Skeletal muscle tissue (tissue), 4 donors: ENCODE results near the gene MPV17. TPM values are rescaled to one million over a fixed set of nuclear protein-coding genes. Genes with fewer than 3 reads are reported as not detected.
"Not testable (repeated sequence)": the region's sequence is repeated elsewhere in the genome, so short reads cannot be mapped to it uniquely, and the experiment has no call there.

Experiments
- H3K27ac ChIP-seq: one replicate; pipeline ENCODE4 v1.7.0; 2013; ENCODE audit warnings: mild to moderate bottlenecking, low read depth, low read length, inconsistent platforms
- H3K27me3 ChIP-seq, 3 donors: one replicate each; pipeline ENCODE4 v1.7.0; 2013; ENCODE audit warnings: low read length in 3 of 3; ENCODE audit not compliant: control insufficient read depth in 3 of 3, insufficient read depth in 3 of 3
- H3K36me3 ChIP-seq, 3 donors: one replicate each; pipeline ENCODE4 v1.7.0; 2013; ENCODE audit warnings: low read length in 3 of 3; ENCODE audit not compliant: control insufficient read depth in 3 of 3, insufficient read depth in 3 of 3
- H3K4me1 ChIP-seq, 3 donors: one replicate each; pipeline ENCODE4 v1.7.0; 2013; ENCODE audit warnings: low read length in 3 of 3, mild to moderate bottlenecking in 3 of 3; ENCODE audit not compliant: control insufficient read depth in 3 of 3, insufficient read depth in 3 of 3
- H3K4me3 ChIP-seq, 3 donors: one replicate each; pipeline ENCODE4 v1.7.0; 2013; ENCODE audit warnings: low read length in 3 of 3
- H3K9ac ChIP-seq, 3 donors: one replicate each; pipeline ENCODE4 v1.7.0; 2013; ENCODE audit warnings: low read length in 3 of 3, mild to moderate bottlenecking in 3 of 3, moderate library complexity in 2 of 3, low read depth in 1 of 3
- H3K9me3 ChIP-seq, 3 donors: one replicate each; pipeline ENCODE4 v1.7.0; 2013; ENCODE audit warnings: low read length in 3 of 3; ENCODE audit not compliant: control insufficient read depth in 3 of 3
- total RNA-seq: library from RNA; depleted of rRNA; stranded (reverse); fragments of >200 nt; gene quantifications from one replicate; pipeline ENCODE4 v1.2.3, GENCODE V29; 2014
- donor health status: Osteomylitis.

The MPV17 gene
- total RNA-seq, 1 donor from 2014 or later = 23.0 TPM

DNA sequence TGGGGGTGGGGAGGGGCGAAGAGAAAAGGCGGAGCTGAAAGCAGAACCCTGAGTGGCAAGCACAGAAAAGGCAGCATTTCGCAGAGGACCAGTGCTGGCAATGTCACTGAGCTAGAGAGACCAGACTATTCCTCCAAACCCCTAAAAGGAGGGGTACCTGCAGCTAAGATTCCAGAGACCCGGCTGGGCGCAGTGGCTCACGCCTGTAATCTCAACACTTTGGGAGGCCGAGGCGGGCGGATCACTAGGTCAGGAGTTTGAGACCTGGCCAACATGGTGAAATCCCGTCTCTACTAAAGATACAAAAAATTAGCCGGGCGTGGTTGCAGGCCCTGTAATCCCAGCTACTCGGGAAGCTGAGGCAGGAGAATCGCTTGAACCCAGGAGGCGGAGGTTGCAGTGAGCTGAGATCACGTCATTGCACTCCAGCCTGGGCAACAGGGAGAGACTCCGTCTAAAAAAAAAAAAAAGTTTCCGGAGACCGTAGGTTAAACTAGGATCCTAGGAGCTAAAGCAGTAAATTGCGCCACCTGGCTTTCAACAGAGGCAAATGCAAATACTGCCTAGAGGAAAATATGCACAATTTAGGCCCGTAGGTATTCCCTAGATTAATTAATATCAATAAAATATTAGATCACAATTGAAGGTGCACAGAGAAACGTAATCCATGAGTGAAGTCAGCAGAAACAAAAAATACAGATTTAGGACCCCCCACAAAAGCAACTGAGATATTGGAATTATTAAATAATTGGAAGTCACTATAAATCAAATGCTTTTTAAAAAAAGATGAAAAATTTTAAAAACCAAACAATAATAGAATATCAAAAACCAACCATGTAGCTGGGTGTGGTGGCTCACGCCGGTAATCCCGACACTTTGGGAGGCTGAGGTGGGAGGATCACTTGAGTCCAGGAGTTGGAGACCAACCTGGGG is 19.5 kb downstream of the MPV17 start:
- Histone ChIP-seq H3K36me3 (peaks cover 35 to 55% (median 43%) of the 10 kb centered on the region in 3 donors), H3K9ac (no peak overlapping the region), H3K9me3 (no peaks in the 10 kb centered on the region), H3K27ac (peak overlapping the region; percentile 8), H3K27me3 (peaks cover under 1 to 26% (median 14%) of the 10 kb centered on the region in 3 donors), H3K4me3 (no peak overlapping the region), H3K4me1 (peaks cover 10 to 37% (median 30%) of the 10 kb centered on the region in 3 donors)

DNA sequence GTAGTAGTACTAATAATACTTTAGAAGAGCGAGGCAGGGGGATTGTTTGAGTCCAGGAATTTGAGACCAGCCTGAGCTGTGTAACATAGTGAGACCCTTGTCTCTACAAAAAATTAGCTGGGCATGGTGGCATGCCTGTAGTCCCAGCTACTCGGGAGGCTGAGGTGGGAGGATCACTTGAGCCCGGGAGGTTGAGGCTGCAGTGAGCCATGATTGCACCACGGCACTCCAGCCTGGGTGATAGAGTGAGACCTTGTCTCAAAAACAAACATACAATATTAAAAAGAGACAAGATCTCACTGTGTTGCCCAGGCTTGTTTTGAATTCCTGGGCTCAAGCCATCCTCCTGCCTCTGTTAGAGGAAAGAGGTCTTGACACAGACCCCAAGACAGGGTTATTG is 22.3 kb downstream of the MPV17 start:
- H3K27ac ChIP-seq, H3K4me3 ChIP-seq, H3K9me3 ChIP-seq, H3K9ac ChIP-seq, H3K27me3 ChIP-seq: not testable (repeated sequence)
- H3K36me3 ChIP-seq = peaks cover 28 to 45% (median 43%) of the 10 kb centered on the region in 3 donors
- H3K4me1 ChIP-seq = peaks cover 15 to 45% (median 37%) of the 10 kb centered on the region in 3 donors

DNA sequence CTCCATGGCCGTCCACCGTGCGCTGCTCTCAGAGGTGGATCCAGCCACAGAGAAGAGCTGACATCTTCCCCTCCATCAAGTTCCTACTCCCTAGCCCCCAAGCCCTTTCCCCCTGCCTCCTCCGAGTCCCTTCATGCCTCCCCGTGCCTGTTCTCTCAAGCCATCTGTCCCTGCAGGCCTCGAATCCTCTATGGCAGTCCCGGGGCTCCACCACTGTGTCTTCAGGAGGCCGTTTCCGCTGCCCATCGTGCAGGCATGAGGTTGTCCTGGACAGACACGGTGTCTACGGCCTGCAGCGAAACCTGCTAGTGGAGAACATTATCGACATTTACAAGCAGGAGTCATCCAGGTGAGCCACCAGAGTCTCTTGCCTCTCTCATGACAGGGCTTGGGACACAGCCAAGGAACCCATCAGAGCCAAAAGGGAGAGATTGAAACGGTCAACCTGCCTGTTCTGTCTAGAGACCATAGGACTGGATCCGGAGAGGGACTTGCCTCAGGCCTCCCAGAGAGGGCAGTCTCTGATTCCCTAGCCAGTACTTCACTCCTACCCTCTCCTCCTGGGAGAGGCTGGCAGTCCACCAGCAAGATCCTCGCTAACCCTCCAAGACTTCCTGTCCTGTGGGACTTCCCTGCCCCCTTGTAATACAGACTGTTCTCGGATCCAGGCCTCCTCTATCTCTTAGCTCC is 24.4 kb downstream of the MPV17 start:
- H3K36me3 ChIP-seq = peaks cover 18 to 32% (median 31%) of the 10 kb centered on the region in 3 donors
- no peaks in the 10 kb centered on the region for H3K9me3 ChIP-seq
- H3K27me3 ChIP-seq = no peaks in the 10 kb centered on the region
- H3K9ac ChIP-seq = peak overlapping the region in 2 of 3 donors; percentile 14 to 33
- H3K4me3 ChIP-seq = no peak overlapping the region
- no peak overlapping the region for H3K27ac ChIP-seq
- peaks cover 27 to 60% (median 48%) of the 10 kb centered on the region in 3 donors for H3K4me1 ChIP-seq

- Histone ChIP-seq H3K4me3 (no peak overlapping the region), H3K9ac (peak overlapping the region in 2 of 3 donors; percentile 1 to 13), H3K27ac (no peak overlapping the region), H3K36me3 (peaks cover 14 to 32% (median 31%) of the 10 kb centered on the region in 3 donors), H3K9me3 (no peaks in the 10 kb centered on the region), H3K4me1 (peaks cover 29 to 65% (median 56%) of the 10 kb centered on the region in 3 donors), H3K27me3 (no peaks in the 10 kb centered on the region)
These were observed 25.7 kb downstream of the MPV17 start for GRCh38 chr2:27297195-27297594.

GRCh38 chr2:27296481-27296880 is 26.4 kb downstream of the MPV17 start:
- Histone ChIP-seq H3K9me3 (no peaks in the 10 kb centered on the region), H3K27me3 (no peaks in the 10 kb centered on the region), H3K4me1 (peaks cover 35 to 72% (median 63%) of the 10 kb centered on the region in 3 donors), H3K27ac (no peak overlapping the region), H3K4me3 (peak overlapping the region in 1 of 3 donors; percentile 14), H3K9ac (no peak overlapping the region), H3K36me3 (peaks cover 14 to 31% (median 31%) of the 10 kb centered on the region in 3 donors)

DNA sequence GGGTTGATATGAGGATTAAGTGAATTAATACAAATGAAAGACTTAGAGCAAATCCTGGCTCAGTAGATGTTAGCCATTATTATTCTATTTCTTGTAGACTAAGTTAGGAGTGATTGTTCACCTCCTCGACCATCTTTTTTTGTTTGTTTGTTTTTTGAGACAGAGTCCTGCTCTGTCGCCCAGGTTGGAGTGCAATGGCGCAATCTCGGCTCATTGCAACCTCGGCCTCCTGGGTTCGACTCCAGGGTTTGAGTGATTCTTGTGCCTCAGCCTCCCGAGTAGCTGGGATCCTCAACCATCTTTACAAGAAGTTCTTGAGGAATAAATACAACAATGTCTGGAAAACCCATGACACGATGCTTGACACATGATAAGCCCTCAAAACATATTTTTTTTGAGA is 28.0 kb downstream of the MPV17 start:
- peaks cover 12 to 26% (median 25%) of the 10 kb centered on the region in 3 donors for H3K36me3 ChIP-seq
- H3K27ac ChIP-seq = no peak overlapping the region
- no peaks in the 10 kb centered on the region for H3K9me3 ChIP-seq
- H3K27me3 ChIP-seq = no peaks in the 10 kb centered on the region
- peaks cover 41 to 86% (median 74%) of the 10 kb centered on the region in 3 donors for H3K4me1 ChIP-seq
- H3K4me3 ChIP-seq = peak overlapping the region in 1 of 3 donors; percentile 31
- no peak overlapping the region for H3K9ac ChIP-seq

- H3K27ac ChIP-seq = no peak overlapping the region
- H3K4me1 ChIP-seq = peaks cover 48 to 94% (median 73%) of the 10 kb centered on the region in 3 donors
- no peaks in the 10 kb centered on the region for H3K9me3 ChIP-seq
- peaks cover 8 to 17% (median 10%) of the 10 kb centered on the region in 3 donors for H3K36me3 ChIP-seq
- H3K4me3 ChIP-seq = peak overlapping the region; percentile 16 to 53 (median 35)
- H3K27me3 ChIP-seq = no peaks in the 10 kb centered on the region
- H3K9ac ChIP-seq = peak overlapping the region in 2 of 3 donors; percentile 5 to 57
These were observed 31.0 kb downstream of the MPV17 start for GRCh38 chr2:27291865-27292264.

- H3K27ac ChIP-seq = no peak overlapping the region
- no peaks in the 10 kb centered on the region for H3K27me3 ChIP-seq
- H3K4me3 ChIP-seq = peak overlapping the region in 2 of 3 donors; percentile 11 to 49
- H3K9me3 ChIP-seq = no peaks in the 10 kb centered on the region
- H3K9ac ChIP-seq = peak overlapping the region in 2 of 3 donors; percentile 57 to 64
- H3K36me3 ChIP-seq = peaks cover 5 to 10% (median 9%) of the 10 kb centered on the region in 3 donors
- peaks cover 55 to 86% (median 67%) of the 10 kb centered on the region in 3 donors for H3K4me1 ChIP-seq
These were observed 32.3 kb downstream of the MPV17 start for GRCh38 chr2:27290549-27290948.

DNA sequence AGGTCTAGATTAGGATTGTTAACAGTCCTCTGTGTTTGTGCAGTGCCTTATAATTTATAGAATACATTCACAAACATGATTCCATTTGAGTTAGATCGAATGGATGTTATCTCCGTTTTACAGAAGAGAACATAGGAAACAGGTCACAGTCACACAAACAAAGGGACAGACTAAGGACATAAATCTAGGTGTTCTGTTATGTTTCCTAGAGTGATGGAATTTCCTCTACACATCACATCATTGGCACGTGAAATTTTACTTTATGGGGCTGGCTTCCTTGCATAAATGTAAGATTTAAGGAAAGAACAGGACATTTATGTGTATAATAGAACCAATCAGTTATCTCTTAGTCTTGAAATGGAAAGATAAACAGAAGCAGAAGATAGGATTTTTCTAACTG is 34.3 kb downstream of the MPV17 start:
- H3K27me3 ChIP-seq = no peaks in the 10 kb centered on the region
- peaks cover 7 to 20% (median 10%) of the 10 kb centered on the region in 3 donors for H3K36me3 ChIP-seq
- H3K9me3 ChIP-seq = no peaks in the 10 kb centered on the region
- H3K9ac ChIP-seq = peak overlapping the region; percentile 15 to 69 (median 55)
- H3K4me3 ChIP-seq = peak overlapping the region; percentile 32 to 63 (median 49)
- peak overlapping the region; percentile 3 for H3K27ac ChIP-seq
- H3K4me1 ChIP-seq = peaks cover 46 to 69% (median 55%) of the 10 kb centered on the region in 3 donors
